ENCODE measurements around the gene TRIM6.

- TF ChIP-seq TAF1 (IDR thresholded peaks at IDR 0.05; ENCODE audit: low read depth, low read length) (no peak), POLR2AphosphoS5 (IDR thresholded peaks at IDR 0.05; ENCODE audit: low read depth, low read length) (no peak)
These were observed 39.7 kb upstream of the TRIM6 start for GRCh38 chr11:5556596-5557188.
